Measurements from ENCODE around the gene RPL35A. TPM values are rescaled to one million over a fixed set of nuclear protein-coding genes. Genes with fewer than 3 reads are reported as not detected.

The RPL35A gene
- total and polyA plus RNA-seq, 2 experiments from 2014 or later: 1,070 to 2,096 TPM

DNA sequence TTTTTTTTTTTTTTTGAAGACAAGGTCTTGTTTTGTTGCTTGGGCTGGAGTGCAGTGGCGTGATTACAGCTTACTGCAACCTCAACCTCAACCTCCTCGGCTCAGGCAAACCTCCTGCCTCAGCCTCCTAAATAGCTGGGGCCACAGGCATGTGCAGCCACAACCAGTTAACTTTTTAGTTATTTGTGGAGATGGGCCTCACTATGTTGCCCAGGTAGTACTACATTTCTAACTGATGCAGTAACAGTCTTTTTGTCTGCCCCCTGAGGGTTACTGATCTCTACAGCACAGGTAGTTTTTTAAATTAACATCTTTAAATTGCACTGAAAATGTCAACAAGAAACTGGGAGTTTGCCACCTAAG, 6.6 kb downstream of the RPL35A start:
- H4K20me1 ChIP-seq (replicated peaks; ENCODE audit: insufficient read depth): peaks cover 25% of the 10 kb centered on the region
- peaks cover 55% of the 10 kb centered on the region for H3K36me3 Mint-ChIP-seq (ENCODE audit: low read depth)

More for the DNA sequence above, 6.6 kb downstream of the RPL35A start:
- Histone ChIP-seq H2AFZ (no peak overlapping the region), H3K4me3 (no peak overlapping the region), H3F3A (replicated peaks; ENCODE audit: low read depth) (peaks cover 59% of the 10 kb centered on the region), H3K27ac (ENCODE audit: low read depth) (peak overlapping the region; percentile 96), H3K4me1 (ENCODE audit: insufficient read depth) (peaks cover 15% of the 10 kb centered on the region), H3K79me2 (replicated peaks; ENCODE audit: insufficient read depth) (peaks cover 21% of the 10 kb centered on the region), H3K36me3 (ENCODE audit: insufficient read depth) (peaks cover 47% of the 10 kb centered on the region), H3K27me3 (ENCODE audit: insufficient read depth) (no peaks in the 10 kb centered on the region), H3K9me2 (ENCODE audit: insufficient read depth) (no peaks in the 10 kb centered on the region), H3K4me2 (no peak overlapping the region)
- H3K27me3 Mint-ChIP-seq (ENCODE audit: insufficient read depth, low read depth, poor library complexity): peaks cover 26% of the 10 kb centered on the region
- no peak overlapping the region for H3K4me3 Mint-ChIP-seq
- H3K9me3 Mint-ChIP-seq: no peaks in the 10 kb centered on the region
- ATAC-seq: no peak
- H3K4me1 Mint-ChIP-seq: peaks cover 27% of the 10 kb centered on the region
- no peak for DNase-seq (ENCODE audit: low spot score)
- TF ChIP-seq ZNF114 (CRISPR knock-in tag; IDR thresholded peaks at IDR 0.05) (no peak), JUNB (IDR thresholded peaks at IDR 0.05; ENCODE audit: unreplicated experiment) (no peak), STAT1 (IDR thresholded peaks at IDR 0.05; ENCODE audit: unreplicated experiment) (no peak), EZH2phosphoT487 (IDR thresholded peaks at IDR 0.05; ENCODE audit: unreplicated experiment) (no peak), POLR2AphosphoS5 (IDR thresholded peaks at IDR 0.05; ENCODE audit: low read depth) (no peak), CREB1 (CRISPR knock-in tag; IDR thresholded peaks at IDR 0.05; ENCODE audit: low read depth) (no peak), ZNF331 (CRISPR knock-in tag; IDR thresholded peaks at IDR 0.05; ENCODE audit: low read depth) (no peak), NANOG (IDR thresholded peaks at IDR 0.05; ENCODE audit: borderline replicate concordance) (no peak), EZH2 (IDR thresholded peaks at IDR 0.05; ENCODE audit: low read depth, unreplicated experiment) (no peak)
- TF ChIP-seq, protein P1, sequence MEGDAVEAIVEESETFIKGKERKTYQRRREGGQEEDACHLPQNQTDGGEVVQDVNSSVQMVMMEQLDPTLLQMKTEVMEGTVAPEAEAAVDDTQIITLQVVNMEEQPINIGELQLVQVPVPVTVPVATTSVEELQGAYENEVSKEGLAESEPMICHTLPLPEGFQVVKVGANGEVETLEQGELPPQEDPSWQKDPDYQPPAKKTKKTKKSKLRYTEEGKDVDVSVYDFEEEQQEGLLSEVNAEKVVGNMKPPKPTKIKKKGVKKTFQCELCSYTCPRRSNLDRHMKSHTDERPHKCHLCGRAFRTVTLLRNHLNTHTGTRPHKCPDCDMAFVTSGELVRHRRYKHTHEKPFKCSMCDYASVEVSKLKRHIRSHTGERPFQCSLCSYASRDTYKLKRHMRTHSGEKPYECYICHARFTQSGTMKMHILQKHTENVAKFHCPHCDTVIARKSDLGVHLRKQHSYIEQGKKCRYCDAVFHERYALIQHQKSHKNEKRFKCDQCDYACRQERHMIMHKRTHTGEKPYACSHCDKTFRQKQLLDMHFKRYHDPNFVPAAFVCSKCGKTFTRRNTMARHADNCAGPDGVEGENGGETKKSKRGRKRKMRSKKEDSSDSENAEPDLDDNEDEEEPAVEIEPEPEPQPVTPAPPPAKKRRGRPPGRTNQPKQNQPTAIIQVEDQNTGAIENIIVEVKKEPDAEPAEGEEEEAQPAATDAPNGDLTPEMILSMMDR (conservative IDR thresholded peaks at IDR 0.05; ENCODE audit: low read depth in 2 of 2): no peak
- TF ChIP-seq, protein P2, sequence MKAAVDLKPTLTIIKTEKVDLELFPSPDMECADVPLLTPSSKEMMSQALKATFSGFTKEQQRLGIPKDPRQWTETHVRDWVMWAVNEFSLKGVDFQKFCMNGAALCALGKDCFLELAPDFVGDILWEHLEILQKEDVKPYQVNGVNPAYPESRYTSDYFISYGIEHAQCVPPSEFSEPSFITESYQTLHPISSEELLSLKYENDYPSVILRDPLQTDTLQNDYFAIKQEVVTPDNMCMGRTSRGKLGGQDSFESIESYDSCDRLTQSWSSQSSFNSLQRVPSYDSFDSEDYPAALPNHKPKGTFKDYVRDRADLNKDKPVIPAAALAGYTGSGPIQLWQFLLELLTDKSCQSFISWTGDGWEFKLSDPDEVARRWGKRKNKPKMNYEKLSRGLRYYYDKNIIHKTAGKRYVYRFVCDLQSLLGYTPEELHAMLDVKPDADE (IDR thresholded peaks at IDR 0.05): no peak
- TF ChIP-seq, protein P3, sequence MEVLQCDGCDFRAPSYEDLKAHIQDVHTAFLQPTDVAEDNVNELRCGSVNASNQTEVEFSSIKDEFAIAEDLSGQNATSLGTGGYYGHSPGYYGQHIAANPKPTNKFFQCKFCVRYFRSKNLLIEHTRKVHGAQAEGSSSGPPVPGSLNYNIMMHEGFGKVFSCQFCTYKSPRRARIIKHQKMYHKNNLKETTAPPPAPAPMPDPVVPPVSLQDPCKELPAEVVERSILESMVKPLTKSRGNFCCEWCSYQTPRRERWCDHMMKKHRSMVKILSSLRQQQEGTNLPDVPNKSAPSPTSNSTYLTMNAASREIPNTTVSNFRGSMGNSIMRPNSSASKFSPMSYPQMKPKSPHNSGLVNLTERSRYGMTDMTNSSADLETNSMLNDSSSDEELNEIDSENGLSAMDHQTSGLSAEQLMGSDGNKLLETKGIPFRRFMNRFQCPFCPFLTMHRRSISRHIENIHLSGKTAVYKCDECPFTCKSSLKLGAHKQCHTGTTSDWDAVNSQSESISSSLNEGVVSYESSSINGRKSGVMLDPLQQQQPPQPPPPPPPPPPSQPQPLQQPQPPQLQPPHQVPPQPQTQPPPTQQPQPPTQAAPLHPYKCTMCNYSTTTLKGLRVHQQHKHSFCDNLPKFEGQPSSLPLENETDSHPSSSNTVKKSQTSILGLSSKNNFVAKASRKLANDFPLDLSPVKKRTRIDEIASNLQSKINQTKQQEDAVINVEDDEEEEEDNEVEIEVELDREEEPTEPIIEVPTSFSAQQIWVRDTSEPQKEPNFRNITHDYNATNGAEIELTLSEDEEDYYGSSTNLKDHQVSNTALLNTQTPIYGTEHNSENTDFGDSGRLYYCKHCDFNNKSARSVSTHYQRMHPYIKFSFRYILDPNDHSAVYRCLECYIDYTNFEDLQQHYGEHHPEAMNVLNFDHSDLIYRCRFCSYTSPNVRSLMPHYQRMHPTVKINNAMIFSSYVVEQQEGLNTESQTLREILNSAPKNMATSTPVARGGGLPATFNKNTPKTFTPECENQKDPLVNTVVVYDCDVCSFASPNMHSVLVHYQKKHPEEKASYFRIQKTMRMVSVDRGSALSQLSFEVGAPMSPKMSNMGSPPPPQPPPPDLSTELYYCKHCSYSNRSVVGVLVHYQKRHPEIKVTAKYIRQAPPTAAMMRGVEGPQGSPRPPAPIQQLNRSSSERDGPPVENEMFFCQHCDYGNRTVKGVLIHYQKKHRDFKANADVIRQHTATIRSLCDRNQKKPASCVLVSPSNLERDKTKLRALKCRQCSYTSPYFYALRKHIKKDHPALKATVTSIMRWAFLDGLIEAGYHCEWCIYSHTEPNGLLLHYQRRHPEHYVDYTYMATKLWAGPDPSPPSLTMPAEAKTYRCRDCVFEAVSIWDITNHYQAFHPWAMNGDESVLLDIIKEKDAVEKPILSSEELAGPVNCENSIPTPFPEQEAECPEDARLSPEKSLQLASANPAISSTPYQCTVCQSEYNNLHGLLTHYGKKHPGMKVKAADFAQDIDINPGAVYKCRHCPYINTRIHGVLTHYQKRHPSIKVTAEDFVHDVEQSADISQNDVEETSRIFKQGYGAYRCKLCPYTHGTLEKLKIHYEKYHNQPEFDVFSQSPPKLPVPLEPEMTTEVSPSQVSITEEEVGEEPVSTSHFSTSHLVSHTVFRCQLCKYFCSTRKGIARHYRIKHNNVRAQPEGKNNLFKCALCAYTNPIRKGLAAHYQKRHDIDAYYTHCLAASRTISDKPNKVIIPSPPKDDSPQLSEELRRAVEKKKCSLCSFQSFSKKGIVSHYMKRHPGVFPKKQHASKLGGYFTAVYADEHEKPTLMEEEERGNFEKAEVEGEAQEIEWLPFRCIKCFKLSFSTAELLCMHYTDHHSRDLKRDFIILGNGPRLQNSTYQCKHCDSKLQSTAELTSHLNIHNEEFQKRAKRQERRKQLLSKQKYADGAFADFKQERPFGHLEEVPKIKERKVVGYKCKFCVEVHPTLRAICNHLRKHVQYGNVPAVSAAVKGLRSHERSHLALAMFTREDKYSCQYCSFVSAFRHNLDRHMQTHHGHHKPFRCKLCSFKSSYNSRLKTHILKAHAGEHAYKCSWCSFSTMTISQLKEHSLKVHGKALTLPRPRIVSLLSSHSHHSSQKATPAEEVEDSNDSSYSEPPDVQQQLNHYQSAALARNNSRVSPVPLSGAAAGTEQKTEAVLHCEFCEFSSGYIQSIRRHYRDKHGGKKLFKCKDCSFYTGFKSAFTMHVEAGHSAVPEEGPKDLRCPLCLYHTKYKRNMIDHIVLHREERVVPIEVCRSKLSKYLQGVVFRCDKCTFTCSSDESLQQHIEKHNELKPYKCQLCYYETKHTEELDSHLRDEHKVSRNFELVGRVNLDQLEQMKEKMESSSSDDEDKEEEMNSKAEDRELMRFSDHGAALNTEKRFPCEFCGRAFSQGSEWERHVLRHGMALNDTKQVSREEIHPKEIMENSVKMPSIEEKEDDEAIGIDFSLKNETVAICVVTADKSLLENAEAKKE (CRISPR knock-in tag; IDR thresholded peaks at IDR 0.05): no peak
- TF ChIP-seq, protein P4, sequence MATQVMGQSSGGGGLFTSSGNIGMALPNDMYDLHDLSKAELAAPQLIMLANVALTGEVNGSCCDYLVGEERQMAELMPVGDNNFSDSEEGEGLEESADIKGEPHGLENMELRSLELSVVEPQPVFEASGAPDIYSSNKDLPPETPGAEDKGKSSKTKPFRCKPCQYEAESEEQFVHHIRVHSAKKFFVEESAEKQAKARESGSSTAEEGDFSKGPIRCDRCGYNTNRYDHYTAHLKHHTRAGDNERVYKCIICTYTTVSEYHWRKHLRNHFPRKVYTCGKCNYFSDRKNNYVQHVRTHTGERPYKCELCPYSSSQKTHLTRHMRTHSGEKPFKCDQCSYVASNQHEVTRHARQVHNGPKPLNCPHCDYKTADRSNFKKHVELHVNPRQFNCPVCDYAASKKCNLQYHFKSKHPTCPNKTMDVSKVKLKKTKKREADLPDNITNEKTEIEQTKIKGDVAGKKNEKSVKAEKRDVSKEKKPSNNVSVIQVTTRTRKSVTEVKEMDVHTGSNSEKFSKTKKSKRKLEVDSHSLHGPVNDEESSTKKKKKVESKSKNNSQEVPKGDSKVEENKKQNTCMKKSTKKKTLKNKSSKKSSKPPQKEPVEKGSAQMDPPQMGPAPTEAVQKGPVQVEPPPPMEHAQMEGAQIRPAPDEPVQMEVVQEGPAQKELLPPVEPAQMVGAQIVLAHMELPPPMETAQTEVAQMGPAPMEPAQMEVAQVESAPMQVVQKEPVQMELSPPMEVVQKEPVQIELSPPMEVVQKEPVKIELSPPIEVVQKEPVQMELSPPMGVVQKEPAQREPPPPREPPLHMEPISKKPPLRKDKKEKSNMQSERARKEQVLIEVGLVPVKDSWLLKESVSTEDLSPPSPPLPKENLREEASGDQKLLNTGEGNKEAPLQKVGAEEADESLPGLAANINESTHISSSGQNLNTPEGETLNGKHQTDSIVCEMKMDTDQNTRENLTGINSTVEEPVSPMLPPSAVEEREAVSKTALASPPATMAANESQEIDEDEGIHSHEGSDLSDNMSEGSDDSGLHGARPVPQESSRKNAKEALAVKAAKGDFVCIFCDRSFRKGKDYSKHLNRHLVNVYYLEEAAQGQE (IDR thresholded peaks at IDR 0.05; ENCODE audit: unreplicated experiment): no peak
- peak overlapping the region; percentile 48 for H3K27ac Mint-ChIP-seq

Measured in GM23338 (cell line).